H1 (cell line): ENCODE measurements around the gene BTAF1. TPM values are rescaled to one million over a fixed set of nuclear protein-coding genes. Genes with fewer than 3 reads are reported as not detected.

Experiments
- CTCF ChIA-PET: fragments of 300-600 bp; sonication (Branson Sonifier 250); formaldehyde crosslinking; loops from one replicate; lab custom pipeline; 2021; ENCODE audit not compliant: partially characterized antibody; lab: Charles Lee
- POLR2A ChIA-PET: fragments of 300-600 bp; sonication (Branson Sonifier 250); formaldehyde crosslinking; loops from one replicate; lab custom pipeline; 2021; ENCODE audit warnings: inconsistent platforms; ENCODE audit not compliant: partially characterized antibody; lab: Charles Lee
- DNase-seq, 2 experiments: peaks; one replicate each; pipeline versions ENCODE4 v3.0.0 to v3.0.0-alpha.2; 2010 to 2022; ENCODE audit warnings: low spot score in 2 of 2, low read depth in 1 of 2, mixed read lengths in 1 of 2
- FAIRE-seq: peaks from 2 replicates; lab custom pipeline; 2011; peaks lifted over from hg19 to GRCh38; lab: Jason Lieb, UNC
- H2AFZ ChIP-seq: 2 replicates; pipeline ENCODE4 v1.8.1; 2012; ENCODE audit warnings: low read length, inconsistent platforms
- H2AK5ac ChIP-seq: 2 replicates; pipeline ENCODE4 v1.6.1; 2013; ENCODE audit warnings: low read depth, low read length
- H2BK120ac ChIP-seq: replicated peaks from 2 replicates; pipeline ENCODE3; 2013; ENCODE audit warnings: low read depth, low read length, inconsistent platforms
- H2BK12ac ChIP-seq: 2 replicates; pipeline ENCODE4 v1.6.1; 2013; ENCODE audit warnings: low read depth, low read length
- H2BK15ac ChIP-seq: 2 replicates; pipeline ENCODE4 v1.6.1; 2013; ENCODE audit warnings: low read length
- H2BK20ac ChIP-seq: 2 replicates; pipeline ENCODE4 v1.6.1; 2013; ENCODE audit warnings: low read length
- H2BK5ac ChIP-seq: 2 replicates; pipeline ENCODE4 v1.6.1; 2013; ENCODE audit warnings: low read depth, low read length
- H3K14ac ChIP-seq: 2 replicates; pipeline ENCODE4 v1.6.1; 2013; ENCODE audit warnings: inconsistent platforms; ENCODE audit not compliant: insufficient read length
- H3K18ac ChIP-seq: 2 replicates; pipeline ENCODE4 v1.6.1; 2013; ENCODE audit warnings: low read length; ENCODE audit errors: extremely low read depth
- H3K23ac ChIP-seq: 2 replicates; pipeline ENCODE4 v1.6.1; 2013; ENCODE audit warnings: inconsistent platforms; ENCODE audit not compliant: insufficient read length
- H3K23me2 ChIP-seq: 2 replicates; pipeline ENCODE4 v1.6.1; 2013; ENCODE audit warnings: low read depth, low read length
- H3K27ac ChIP-seq: 2 replicates; pipeline ENCODE4 v1.6.1; 2011; ENCODE audit warnings: low read depth, low read length, inconsistent platforms
- H3K27me3 ChIP-seq, 4 experiments: replicated peaks in 1 of 4; 1 replicate in 1 of 4; 2 replicates in 3 of 4; pipeline versions ENCODE4 v1.6.1 to v1.8.1; 2011 to 2013; ENCODE audit warnings: low read length in 3 of 4, mild to moderate bottlenecking in 3 of 4, inconsistent platforms in 2 of 4, mixed read lengths in 2 of 4, moderate library complexity in 1 of 4; ENCODE audit not compliant: control insufficient read depth in 3 of 4, insufficient read depth in 3 of 4; ENCODE audit errors: extremely low read depth in 1 of 4
- H3K36me3 ChIP-seq, 4 experiments: 2 replicates each; pipeline versions ENCODE4 v1.6.1 to v1.8.1; 2011 to 2013; ENCODE audit warnings: mild to moderate bottlenecking in 4 of 4, low read length in 3 of 4, moderate library complexity in 2 of 4, control low read depth in 1 of 4, inconsistent platforms in 1 of 4; ENCODE audit not compliant: insufficient read depth in 4 of 4, control insufficient read depth in 2 of 4
- H3K4ac ChIP-seq: replicated peaks from 2 replicates; pipeline ENCODE3; 2013; ENCODE audit warnings: low read length, low read depth, mixed read lengths, inconsistent platforms; ENCODE audit not compliant: insufficient read length
- H3K4me1 ChIP-seq, 4 experiments: replicated peaks in 1 of 4; 1 replicate in 1 of 4; 2 replicates in 3 of 4; pipeline versions ENCODE4 v1.6.1 to v1.8.1; 2011 to 2013; ENCODE audit warnings: low read length in 3 of 4, inconsistent platforms in 2 of 4, mixed read lengths in 1 of 4; ENCODE audit not compliant: insufficient read depth in 4 of 4, control insufficient read depth in 3 of 4
- H3K4me2 ChIP-seq, 2 experiments: 2 replicates each; pipeline versions ENCODE4 v1.6.1 to v1.8.1; 2011 to 2013; ENCODE audit warnings: low read depth in 2 of 2, low read length in 2 of 2, control low read depth in 1 of 2, inconsistent platforms in 1 of 2, mild to moderate bottlenecking in 1 of 2; ENCODE audit not compliant: insufficient read depth in 1 of 2
- H3K4me3 ChIP-seq, 4 experiments: fragments of 200-600, 300-600 bp in 1 of 4; sonication (generic), shearing (Covaris generic), sonication (Bioruptor Twin) in 1 of 4; 2 replicates each; pipeline versions ENCODE4 v1.5.1 to v1.8.1; 2011 to 2016; ENCODE audit warnings: low read length in 4 of 4, low read depth in 3 of 4, control low read depth in 2 of 4, inconsistent platforms in 2 of 4, mild to moderate bottlenecking in 2 of 4, mixed read lengths in 1 of 4, moderate library complexity in 1 of 4; ENCODE audit not compliant: insufficient read depth in 2 of 4; ENCODE audit errors: extremely low read depth in 1 of 4
- H3K56ac ChIP-seq: replicated peaks from 2 replicates; pipeline ENCODE3; 2013; ENCODE audit warnings: low read depth, mild to moderate bottlenecking, mixed read lengths, low read length, inconsistent platforms; ENCODE audit not compliant: insufficient read length
- H3K79me1 ChIP-seq: 2 replicates; pipeline ENCODE4 v1.6.1; 2013; ENCODE audit warnings: low read depth, low read length, control low read depth
- H3K79me2 ChIP-seq, 2 experiments: 2 replicates each; pipeline versions ENCODE4 v1.6.1 to v1.8.1; 2012 to 2013; ENCODE audit warnings: low read length in 2 of 2, mild to moderate bottlenecking in 2 of 2, inconsistent platforms in 1 of 2; ENCODE audit not compliant: insufficient read depth in 2 of 2, control insufficient read depth in 1 of 2
- H3K9ac ChIP-seq, 4 experiments: replicated peaks in 1 of 4; 1 replicate in 1 of 4; 2 replicates in 3 of 4; pipeline versions ENCODE4 v1.6.1 to v1.8.1; 2011 to 2013; ENCODE audit warnings: low read depth in 3 of 4, low read length in 3 of 4, control low read depth in 2 of 4, mild to moderate bottlenecking in 2 of 4, moderate library complexity in 2 of 4, inconsistent platforms in 1 of 4; ENCODE audit errors: extremely low read depth in 1 of 4
- H3K9me3 ChIP-seq, 2 experiments: 2 replicates each; pipeline versions ENCODE4 v1.6.1 to v1.8.1; 2012 to 2013; ENCODE audit warnings: mild to moderate bottlenecking in 2 of 2, moderate library complexity in 2 of 2, control low read depth in 1 of 2, inconsistent platforms in 1 of 2, low read depth in 1 of 2, low read length in 1 of 2, mixed read lengths in 1 of 2; ENCODE audit not compliant: insufficient read depth in 2 of 2
- H4K20me1 ChIP-seq, 2 experiments: replicated peaks in 1 of 2; 2 replicates each; pipeline versions ENCODE3 to v1.8.1; 2011 to 2013; ENCODE audit warnings: inconsistent platforms in 2 of 2, low read length in 2 of 2, mild to moderate bottlenecking in 1 of 2; ENCODE audit not compliant: insufficient read depth in 2 of 2, control insufficient read depth in 1 of 2
- H4K5ac ChIP-seq: 2 replicates; pipeline ENCODE4 v1.6.1; 2013; ENCODE audit warnings: low read length, low read depth, mixed read lengths, inconsistent platforms; ENCODE audit not compliant: insufficient read length
- H4K8ac ChIP-seq: 2 replicates; pipeline ENCODE4 v1.8.0; 2013; ENCODE audit warnings: mild to moderate bottlenecking, moderate library complexity, low read length, inconsistent platforms; ENCODE audit not compliant: insufficient read depth; ENCODE audit errors: extremely low read depth
- H4K91ac ChIP-seq: replicated peaks from 2 replicates; pipeline ENCODE3; 2013; ENCODE audit warnings: low read length, mixed read lengths, inconsistent platforms; ENCODE audit not compliant: insufficient read length
- KDM1A ChIP-seq: fragments of 200-600, 300-600 bp; sonication (generic); IDR thresholded peaks from 2 replicates; pipeline ENCODE4 v1.7.1; 2016; ENCODE audit warnings: mild to moderate bottlenecking, low read length, borderline replicate concordance
- YY1 ChIP-seq: IDR thresholded peaks from 2 replicates; pipeline ENCODE4 v1.6.1; 2011; ENCODE audit warnings: low read depth, mild to moderate bottlenecking, low read length
- polyA plus RNA-seq, 7 experiments: library from polyadenylated mRNA; depleted of rRNA in 3 of 7; stranded (reverse) in 5 of 7; unstranded in 2 of 7; fragments of >200 nt in 5 of 7; fragments of 200-250 nt in 2 of 7; gene quantifications; 1 replicate in 5 of 7; 2 replicates in 1 of 7; 4 replicates in 1 of 7; pipeline versions ENCODE4 v1.2.1 to v1.2.3, GENCODE V29; 2011 to 2013; ENCODE audit warnings: missing spikeins in 2 of 7, mixed read lengths in 2 of 7
- total RNA-seq: library from RNA; stranded (reverse); fragmentation: NEBNext Ultra II Directional; extraction: Animal tissue kit (Norgen Biotek cat#: 25700); gene quantifications from 2 replicates; pipeline ENCODE4 v1.2.1, GENCODE V29; 2021

BTAF1 gene
- total and polyA plus RNA-seq, 2 of the 8 experiments (the other 6 are each of a cell fraction or from before 2014, with no cell fraction given): 24.5 to 39.1 TPM

GRCh38 chr10:92054807-92055206 is 131.2 kb downstream of the BTAF1 start:
- ChIA-PET POLR2A (interaction anchor here (1.4 kb wide), 1 partner anchor 45 kb away, joined by 3 read pairs; no protein-coding TSS in a partner anchor), CTCF (interaction anchor here (0.6 to 2.9 kb wide), 3 partner anchors 10 to 277 kb away, joined by 3 to 9 read pairs (median 4); no protein-coding TSS in a partner anchor)
- Histone ChIP-seq H4K20me1 (peaks cover 0 to 2% of the 10 kb centered on the region in 2 experiments), H3K18ac (no peak overlapping the region), H4K91ac (no peak overlapping the region), H3K27ac (no peak overlapping the region), H2AK5ac (no peak overlapping the region), H3K23me2 (no peaks in the 10 kb centered on the region), H2BK12ac (no peak overlapping the region), H2BK20ac (no peak overlapping the region), H3K9me3 (no peaks in the 10 kb centered on the region), H4K5ac (no peak overlapping the region), H3K23ac (no peak overlapping the region), H3K4me2 (no peak overlapping the region), H3K4ac (no peak overlapping the region), H3K4me3 (no peak overlapping the region), H2BK15ac (no peak overlapping the region), H2AFZ (no peak overlapping the region), H3K79me2 (no peaks in the 10 kb centered on the region), H2BK5ac (no peak overlapping the region), H3K9ac (no peak overlapping the region), H4K8ac (no peak overlapping the region), H2BK120ac (no peak overlapping the region), H3K36me3 (no peaks in the 10 kb centered on the region), H3K79me1 (no peaks in the 10 kb centered on the region), H3K14ac (no peak overlapping the region), H3K4me1 (no peaks in the 10 kb centered on the region), H3K56ac (no peak overlapping the region), H3K27me3 (no peaks in the 10 kb centered on the region)
- TF ChIP-seq KDM1A: 0 out of 2 replicates have a peak, but pooled peaks have one; percentile 13
- no peak for TF ChIP-seq YY1
- FAIRE-seq (no peak), DNase-seq (no peak)
